A549 (cell line): ENCODE results near the gene LOXL4.

Source experiments
- BHLHE40 ChIP-seq: IDR thresholded peaks from 2 replicates; pipeline ENCODE4 v1.6.1; 2012; ENCODE audit warnings: low read depth, low read length, inconsistent platforms
- CTCF ChIP-seq: fragments of >200 bp; sonication (Bioruptor Twin); formaldehyde crosslinking; IDR thresholded peaks from 3 replicates; pipeline ENCODE4 v1.5.1; 2016
- EP300 ChIP-seq, 2 experiments: fragments of >200 bp; sonication (Bioruptor Twin); formaldehyde crosslinking; IDR thresholded peaks; 2 replicates in 1 of 2; 3 replicates in 1 of 2; pipeline ENCODE4 v1.6.1; 2016 to 2017
- POLR2A ChIP-seq: IDR thresholded peaks from 2 replicates; pipeline ENCODE4 v1.6.1; 2012; ENCODE audit warnings: mild to moderate bottlenecking, low read length

DNA sequence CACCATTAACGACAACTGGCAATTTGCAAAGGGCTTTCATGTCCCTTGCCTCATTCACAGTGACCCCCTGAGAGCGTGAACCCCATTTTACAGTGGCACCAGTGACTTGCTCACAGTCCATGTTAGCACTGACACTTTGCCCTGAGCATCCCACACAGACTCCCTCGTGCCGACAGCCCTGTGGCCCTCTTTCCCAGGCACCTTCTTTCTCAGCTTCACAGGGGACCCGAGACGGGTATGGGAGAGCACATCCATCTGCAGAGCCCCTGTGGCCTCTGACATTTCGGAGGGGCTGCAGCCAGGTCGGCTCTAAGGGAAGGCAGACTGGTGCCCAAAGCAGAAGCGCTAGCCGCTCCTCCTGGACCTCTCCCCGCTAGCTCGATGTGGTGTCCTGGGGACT, 10.8 kb downstream of the LOXL4 start:
- no peak for TF ChIP-seq CTCF
- TF ChIP-seq EP300 (IDR thresholded peaks at IDR 0.05): no peak
- TF ChIP-seq POLR2A: no peak
- TF ChIP-seq BHLHE40: no peak
